H1 (cell line): ENCODE measurements around the gene C1S. TPM values are rescaled to one million over a fixed set of nuclear protein-coding genes. Genes with fewer than 3 reads are reported as not detected.

Source experiments
- CTCF ChIA-PET: fragments of 300-600 bp; sonication (Branson Sonifier 250); formaldehyde crosslinking; loops from one replicate; lab custom pipeline; 2021; ENCODE audit not compliant: partially characterized antibody; lab: Charles Lee
- POLR2A ChIA-PET: fragments of 300-600 bp; sonication (Branson Sonifier 250); formaldehyde crosslinking; loops from one replicate; lab custom pipeline; 2021; ENCODE audit warnings: inconsistent platforms; ENCODE audit not compliant: partially characterized antibody; lab: Charles Lee
- DNase-seq, 2 experiments: peaks; one replicate each; pipeline versions ENCODE4 v3.0.0 to v3.0.0-alpha.2; 2010 to 2022; ENCODE audit warnings: low spot score in 2 of 2, low read depth in 1 of 2, mixed read lengths in 1 of 2
- FAIRE-seq: peaks from 2 replicates; lab custom pipeline; 2011; peaks lifted over from hg19 to GRCh38; lab: Jason Lieb, UNC
- H2AFZ ChIP-seq: 2 replicates; pipeline ENCODE4 v1.8.1; 2012; ENCODE audit warnings: low read length, inconsistent platforms
- H2AK5ac ChIP-seq: 2 replicates; pipeline ENCODE4 v1.6.1; 2013; ENCODE audit warnings: low read depth, low read length
- H2BK120ac ChIP-seq: replicated peaks from 2 replicates; pipeline ENCODE3; 2013; ENCODE audit warnings: low read depth, low read length, inconsistent platforms
- H2BK12ac ChIP-seq: 2 replicates; pipeline ENCODE4 v1.6.1; 2013; ENCODE audit warnings: low read depth, low read length
- H2BK15ac ChIP-seq: 2 replicates; pipeline ENCODE4 v1.6.1; 2013; ENCODE audit warnings: low read length
- H2BK20ac ChIP-seq: 2 replicates; pipeline ENCODE4 v1.6.1; 2013; ENCODE audit warnings: low read length
- H2BK5ac ChIP-seq: 2 replicates; pipeline ENCODE4 v1.6.1; 2013; ENCODE audit warnings: low read depth, low read length
- H3K14ac ChIP-seq: 2 replicates; pipeline ENCODE4 v1.6.1; 2013; ENCODE audit warnings: inconsistent platforms; ENCODE audit not compliant: insufficient read length
- H3K18ac ChIP-seq: 2 replicates; pipeline ENCODE4 v1.6.1; 2013; ENCODE audit warnings: low read length; ENCODE audit errors: extremely low read depth
- H3K23ac ChIP-seq: 2 replicates; pipeline ENCODE4 v1.6.1; 2013; ENCODE audit warnings: inconsistent platforms; ENCODE audit not compliant: insufficient read length
- H3K23me2 ChIP-seq: 2 replicates; pipeline ENCODE4 v1.6.1; 2013; ENCODE audit warnings: low read depth, low read length
- H3K27ac ChIP-seq: 2 replicates; pipeline ENCODE4 v1.6.1; 2011; ENCODE audit warnings: low read depth, low read length, inconsistent platforms
- H3K27me3 ChIP-seq, 4 experiments: replicated peaks in 1 of 4; 1 replicate in 1 of 4; 2 replicates in 3 of 4; pipeline versions ENCODE4 v1.6.1 to v1.8.1; 2011 to 2013; ENCODE audit warnings: low read length in 3 of 4, mild to moderate bottlenecking in 3 of 4, inconsistent platforms in 2 of 4, mixed read lengths in 2 of 4, moderate library complexity in 1 of 4; ENCODE audit not compliant: control insufficient read depth in 3 of 4, insufficient read depth in 3 of 4; ENCODE audit errors: extremely low read depth in 1 of 4
- H3K36me3 ChIP-seq, 4 experiments: 2 replicates each; pipeline versions ENCODE4 v1.6.1 to v1.8.1; 2011 to 2013; ENCODE audit warnings: mild to moderate bottlenecking in 4 of 4, low read length in 3 of 4, moderate library complexity in 2 of 4, control low read depth in 1 of 4, inconsistent platforms in 1 of 4; ENCODE audit not compliant: insufficient read depth in 4 of 4, control insufficient read depth in 2 of 4
- H3K4ac ChIP-seq: replicated peaks from 2 replicates; pipeline ENCODE3; 2013; ENCODE audit warnings: low read length, low read depth, mixed read lengths, inconsistent platforms; ENCODE audit not compliant: insufficient read length
- H3K4me1 ChIP-seq, 4 experiments: replicated peaks in 1 of 4; 1 replicate in 1 of 4; 2 replicates in 3 of 4; pipeline versions ENCODE4 v1.6.1 to v1.8.1; 2011 to 2013; ENCODE audit warnings: low read length in 3 of 4, inconsistent platforms in 2 of 4, mixed read lengths in 1 of 4; ENCODE audit not compliant: insufficient read depth in 4 of 4, control insufficient read depth in 3 of 4
- H3K4me2 ChIP-seq, 2 experiments: 2 replicates each; pipeline versions ENCODE4 v1.6.1 to v1.8.1; 2011 to 2013; ENCODE audit warnings: low read depth in 2 of 2, low read length in 2 of 2, control low read depth in 1 of 2, inconsistent platforms in 1 of 2, mild to moderate bottlenecking in 1 of 2; ENCODE audit not compliant: insufficient read depth in 1 of 2
- H3K4me3 ChIP-seq, 4 experiments: fragments of 200-600, 300-600 bp in 1 of 4; sonication (generic), shearing (Covaris generic), sonication (Bioruptor Twin) in 1 of 4; 2 replicates each; pipeline versions ENCODE4 v1.5.1 to v1.8.1; 2011 to 2016; ENCODE audit warnings: low read length in 4 of 4, low read depth in 3 of 4, control low read depth in 2 of 4, inconsistent platforms in 2 of 4, mild to moderate bottlenecking in 2 of 4, mixed read lengths in 1 of 4, moderate library complexity in 1 of 4; ENCODE audit not compliant: insufficient read depth in 2 of 4; ENCODE audit errors: extremely low read depth in 1 of 4
- H3K56ac ChIP-seq: replicated peaks from 2 replicates; pipeline ENCODE3; 2013; ENCODE audit warnings: low read depth, mild to moderate bottlenecking, mixed read lengths, low read length, inconsistent platforms; ENCODE audit not compliant: insufficient read length
- H3K79me1 ChIP-seq: 2 replicates; pipeline ENCODE4 v1.6.1; 2013; ENCODE audit warnings: low read depth, low read length, control low read depth
- H3K79me2 ChIP-seq, 2 experiments: 2 replicates each; pipeline versions ENCODE4 v1.6.1 to v1.8.1; 2012 to 2013; ENCODE audit warnings: low read length in 2 of 2, mild to moderate bottlenecking in 2 of 2, inconsistent platforms in 1 of 2; ENCODE audit not compliant: insufficient read depth in 2 of 2, control insufficient read depth in 1 of 2
- H3K9ac ChIP-seq, 4 experiments: replicated peaks in 1 of 4; 1 replicate in 1 of 4; 2 replicates in 3 of 4; pipeline versions ENCODE4 v1.6.1 to v1.8.1; 2011 to 2013; ENCODE audit warnings: low read depth in 3 of 4, low read length in 3 of 4, control low read depth in 2 of 4, mild to moderate bottlenecking in 2 of 4, moderate library complexity in 2 of 4, inconsistent platforms in 1 of 4; ENCODE audit errors: extremely low read depth in 1 of 4
- H3K9me3 ChIP-seq, 2 experiments: 2 replicates each; pipeline versions ENCODE4 v1.6.1 to v1.8.1; 2012 to 2013; ENCODE audit warnings: mild to moderate bottlenecking in 2 of 2, moderate library complexity in 2 of 2, control low read depth in 1 of 2, inconsistent platforms in 1 of 2, low read depth in 1 of 2, low read length in 1 of 2, mixed read lengths in 1 of 2; ENCODE audit not compliant: insufficient read depth in 2 of 2
- H4K20me1 ChIP-seq, 2 experiments: replicated peaks in 1 of 2; 2 replicates each; pipeline versions ENCODE3 to v1.8.1; 2011 to 2013; ENCODE audit warnings: inconsistent platforms in 2 of 2, low read length in 2 of 2, mild to moderate bottlenecking in 1 of 2; ENCODE audit not compliant: insufficient read depth in 2 of 2, control insufficient read depth in 1 of 2
- H4K5ac ChIP-seq: 2 replicates; pipeline ENCODE4 v1.6.1; 2013; ENCODE audit warnings: low read length, low read depth, mixed read lengths, inconsistent platforms; ENCODE audit not compliant: insufficient read length
- H4K8ac ChIP-seq: 2 replicates; pipeline ENCODE4 v1.8.0; 2013; ENCODE audit warnings: mild to moderate bottlenecking, moderate library complexity, low read length, inconsistent platforms; ENCODE audit not compliant: insufficient read depth; ENCODE audit errors: extremely low read depth
- H4K91ac ChIP-seq: replicated peaks from 2 replicates; pipeline ENCODE3; 2013; ENCODE audit warnings: low read length, mixed read lengths, inconsistent platforms; ENCODE audit not compliant: insufficient read length
- ASH2L ChIP-seq: fragments of 200-600, 300-600 bp; sonication (generic); IDR thresholded peaks from one replicate; pipeline ENCODE4 v1.7.1; 2017; ENCODE audit warnings: low read length
- CEBPB ChIP-seq: IDR thresholded peaks from 2 replicates; pipeline ENCODE4 v1.6.1; 2012; ENCODE audit warnings: low read depth, low read length
- CTBP2 ChIP-seq: IDR thresholded peaks from 2 replicates; pipeline ENCODE4 v1.7.0; 2011; ENCODE audit warnings: borderline replicate concordance, mild to moderate bottlenecking, moderate library complexity, mixed read lengths, low read length; ENCODE audit not compliant: insufficient read depth, insufficient read length
- GABPA ChIP-seq: IDR thresholded peaks from 2 replicates; pipeline ENCODE4 v1.6.1; 2011; ENCODE audit warnings: mild to moderate bottlenecking, low read length, moderate library complexity, borderline replicate concordance; ENCODE audit not compliant: insufficient read depth
- MAFK ChIP-seq: IDR thresholded peaks from 2 replicates; pipeline ENCODE4 v1.6.1; 2012; ENCODE audit warnings: low read depth, mild to moderate bottlenecking, improper control_type of control experiment, low read length
- POLR2AphosphoS5 ChIP-seq: IDR thresholded peaks from 2 replicates; pipeline ENCODE4 v1.6.1; 2011; ENCODE audit warnings: low read depth, low read length
- RNF2 ChIP-seq: fragments of 200-900, 300-1000 bp; sonication (generic); IDR thresholded peaks from 2 replicates; pipeline ENCODE4 v1.7.1; 2016; ENCODE audit warnings: borderline replicate concordance, low read depth, mild to moderate bottlenecking, antibody characterized with exemption, low read length; ENCODE audit not compliant: poor library complexity, severe bottlenecking; ENCODE audit errors: missing control alignments
- SAP30 ChIP-seq: fragments of 300-600 bp; sonication (generic); IDR thresholded peaks from 2 replicates; pipeline ENCODE4 v1.7.1; 2012; ENCODE audit warnings: low read length, moderate library complexity, mild to moderate bottlenecking, inconsistent platforms; ENCODE audit not compliant: insufficient read depth, insufficient replicate concordance
- SIRT6 ChIP-seq: IDR thresholded peaks from one replicate; pipeline ENCODE4 v1.7.1; 2012; ENCODE audit warnings: low read length, inconsistent platforms
- SP2 ChIP-seq: IDR thresholded peaks from 2 replicates; pipeline ENCODE4 v1.6.1; 2012; ENCODE audit warnings: mild to moderate bottlenecking, low read length, inconsistent platforms
- SRF ChIP-seq: IDR thresholded peaks from 2 replicates; pipeline ENCODE4 v1.6.1; 2011; ENCODE audit warnings: mild to moderate bottlenecking, low read depth, low read length, moderate library complexity
- TAF7 ChIP-seq: optimal IDR thresholded peaks from 2 replicates; pipeline ENCODE3; 2011; ENCODE audit warnings: low read depth, mild to moderate bottlenecking, inconsistent platforms, low read length, moderate library complexity, borderline replicate concordance
- TEAD4 ChIP-seq: IDR thresholded peaks from 2 replicates; pipeline ENCODE4 v1.6.1; 2012; ENCODE audit warnings: low read depth, low read length, inconsistent platforms, mixed read lengths
- WGBS, 2 experiments: shearing (Covaris generic) in 1 of 2; methylation state at CpG; one replicate each; pipeline versions ENCODE4 v1.1.6 to v1.1.7; 2013 to 2015; ENCODE audit warnings: low lambda C conversion rate in 2 of 2, mixed read lengths in 2 of 2, inconsistent platforms in 1 of 2, low coverage in 1 of 2, missing lambda C conversion rate in 1 of 2; ENCODE audit not compliant: insufficient replicate concordance in 2 of 2, insufficient coverage in 1 of 2, insufficient read length in 1 of 2; ENCODE audit errors: extremely low coverage in 1 of 2, missing lambda C conversion rate in 1 of 2; 5-methylcytosine and 5-hydroxymethylcytosine counted together
- polyA plus RNA-seq, 7 experiments: library from polyadenylated mRNA; depleted of rRNA in 3 of 7; stranded (reverse) in 5 of 7; unstranded in 2 of 7; fragments of >200 nt in 5 of 7; fragments of 200-250 nt in 2 of 7; gene quantifications; 1 replicate in 5 of 7; 2 replicates in 1 of 7; 4 replicates in 1 of 7; pipeline versions ENCODE4 v1.2.1 to v1.2.3, GENCODE V29; 2011 to 2013; ENCODE audit warnings: missing spikeins in 2 of 7, mixed read lengths in 2 of 7
- total RNA-seq: library from RNA; stranded (reverse); fragmentation: NEBNext Ultra II Directional; extraction: Animal tissue kit (Norgen Biotek cat#: 25700); gene quantifications from 2 replicates; pipeline ENCODE4 v1.2.1, GENCODE V29; 2021

The C1S gene
- total and polyA plus RNA-seq, 2 of the 8 experiments (the other 6 are each of a cell fraction or from before 2014, with no cell fraction given): 4.4 to 7.3 TPM

- Histone ChIP-seq H3K79me1 (no peaks in the 10 kb centered on the region), H3K4me1 (peaks cover 0 to 5% (median 2%) of the 10 kb centered on the region in 4 experiments; a peak in 3 of 7 replicates), H4K20me1 (no peaks in the 10 kb centered on the region), H4K5ac (no peak overlapping the region), H3K79me2 (no peaks in the 10 kb centered on the region), H3K14ac (no peak overlapping the region), H3K23me2 (no peaks in the 10 kb centered on the region), H2BK5ac (no peak overlapping the region), H4K91ac (no peak overlapping the region), H3K27me3 (no peaks in the 10 kb centered on the region), H2BK20ac (no peak overlapping the region), H2BK12ac (no peak overlapping the region), H3K4me3 (no peak overlapping the region), H3K4me2 (0 out of 4 replicates have a peak overlapping the region, but pooled peaks of 1 of the 2 experiments have one; percentile 5), H2AK5ac (no peak overlapping the region), H3K56ac (no peak overlapping the region), H4K8ac (no peak overlapping the region), H3K23ac (no peak overlapping the region), H2BK15ac (no peak overlapping the region), H3K36me3 (no peaks in the 10 kb centered on the region), H2AFZ (no peak overlapping the region), H3K27ac (no peak overlapping the region), H3K4ac (no peak overlapping the region), H3K9me3 (no peaks in the 10 kb centered on the region; a peak in 1 of 4 replicates), H3K18ac (no peak overlapping the region), H2BK120ac (no peak overlapping the region), H3K9ac (no peak overlapping the region)
- FAIRE-seq: no peak
- 90% methylated on average over 7 of the region's 7 CpGs; no CpG with 5 or more reads in 1 of the 2 experiments for WGBS, 2 experiments
- TF ChIP-seq ASH2L: no peak
- TF ChIP-seq POLR2AphosphoS5: no peak
- TF ChIP-seq CEBPB: no peak
- TF ChIP-seq SIRT6: no peak
- TF ChIP-seq SRF: no peak
- no peak for TF ChIP-seq SAP30
- TF ChIP-seq SP2: no peak
- no peak for TF ChIP-seq CTBP2
- no peak for TF ChIP-seq RNF2
- TF ChIP-seq MAFK: no peak
- no peak for TF ChIP-seq GABPA
- no peak for TF ChIP-seq TAF7
- no peak for TF ChIP-seq TEAD4
- ChIA-PET POLR2A (interaction anchor here (0.6 to 2.5 kb wide), 7 partner anchors 8 to 118 kb away, joined by 3 to 39 read pairs (median 5); partner anchors contain the start of genes C12orf57, C1RL and RNU7-1), CTCF (interaction anchor here (0.7 to 6.7 kb wide), 13 partner anchors 16 to 94 kb away, joined by 3 to 58 read pairs (median 7); partner anchors contain the start of gene C1RL)
- no peak for DNase-seq
Observed at GRCh38 chr12:7061596-7061995, 1.1 kb downstream of the C1S start.
